Measurements from ENCODE around the gene ZFYVE21.

- TF ChIP-seq CTCF (IDR thresholded peaks at IDR 0.05) (no peak), POLR2A (IDR thresholded peaks at IDR 0.05) (no peak)
These were observed 49.9 kb downstream of the ZFYVE21 start for GRCh38 chr14:103765526-103765925.
